HEK293 (cell line): Measurements from ENCODE around the gene VPS9D1.

Source experiments
- HOXD13 ChIP-seq: sonication (generic); formaldehyde crosslinking; IDR thresholded peaks from 2 replicates; pipeline ENCODE4 v1.8.0; 2022; ENCODE audit warnings: missing genetic modification reagents, borderline replicate concordance
- KLF10 ChIP-seq: fragments of 450-650 bp; IDR thresholded peaks from 2 replicates; pipeline ENCODE4 v1.5.1; 2018; ENCODE audit warnings: missing biosample characterization, mild to moderate bottlenecking, missing genetic modification characterization
- KLF17 ChIP-seq: fragments of 450-650 bp; formaldehyde crosslinking; IDR thresholded peaks from 2 replicates; pipeline ENCODE4 v1.5.1; 2016; ENCODE audit warnings: missing biosample characterization, missing genetic modification characterization
- KLF8 ChIP-seq: fragments of 450-650 bp; formaldehyde crosslinking; IDR thresholded peaks from 2 replicates; pipeline ENCODE4 v1.5.1; 2016; ENCODE audit warnings: missing biosample characterization, missing genetic modification characterization
- SALL2 ChIP-seq: fragments of 450-650 bp; formaldehyde crosslinking; IDR thresholded peaks from 2 replicates; pipeline ENCODE4 v1.5.0; 2017; ENCODE audit warnings: missing biosample characterization, mild to moderate bottlenecking, missing genetic modification characterization, borderline replicate concordance
- SP3 ChIP-seq: fragments of 450-650 bp; formaldehyde crosslinking; IDR thresholded peaks from 2 replicates; pipeline ENCODE4 v1.5.1; 2016; ENCODE audit warnings: missing biosample characterization, missing genetic modification characterization
- SP7 ChIP-seq: fragments of 450-650 bp; formaldehyde crosslinking; IDR thresholded peaks from 2 replicates; pipeline ENCODE4 v1.5.1; 2016; ENCODE audit warnings: missing biosample characterization, missing genetic modification characterization
- ZBTB17 ChIP-seq: fragments of 450-650 bp; formaldehyde crosslinking; IDR thresholded peaks from 2 replicates; pipeline ENCODE4 v1.5.1; 2016; ENCODE audit warnings: missing biosample characterization, missing genetic modification characterization
- ZBTB20 ChIP-seq: fragments of 450-650 bp; formaldehyde crosslinking; IDR thresholded peaks from 2 replicates; pipeline ENCODE4 v1.5.1; 2016; ENCODE audit warnings: missing biosample characterization, missing genetic modification characterization
- ZBTB7A ChIP-seq: fragments of 450-650 bp; formaldehyde crosslinking; IDR thresholded peaks from 2 replicates; pipeline ENCODE4 v1.5.1; 2016; ENCODE audit warnings: low read depth, missing biosample characterization, missing genetic modification characterization
- ZEB2 ChIP-seq: fragments of 450-650 bp; formaldehyde crosslinking; IDR thresholded peaks from 2 replicates; pipeline ENCODE4 v1.5.1; 2016; ENCODE audit warnings: missing biosample characterization, missing genetic modification characterization
- ZFP41 ChIP-seq: fragments of 450-650 bp; formaldehyde crosslinking; IDR thresholded peaks from 2 replicates; pipeline ENCODE4 v1.5.1; 2016; ENCODE audit warnings: missing biosample characterization, missing genetic modification characterization, borderline replicate concordance
- ZFP69B ChIP-seq: fragments of 450-650 bp; formaldehyde crosslinking; IDR thresholded peaks from 2 replicates; pipeline ENCODE4 v1.5.1; 2016; ENCODE audit warnings: missing biosample characterization, missing genetic modification characterization
- ZNF121 ChIP-seq: fragments of 450-650 bp; formaldehyde crosslinking; IDR thresholded peaks from 2 replicates; pipeline ENCODE4 v1.5.1; 2016; ENCODE audit warnings: missing biosample characterization, missing genetic modification characterization
- ZNF133 ChIP-seq: fragments of 450-650 bp; formaldehyde crosslinking; IDR thresholded peaks from 2 replicates; pipeline ENCODE4 v1.5.1; 2016; ENCODE audit warnings: missing biosample characterization, missing genetic modification characterization
- ZNF19 ChIP-seq: fragments of 450-650 bp; formaldehyde crosslinking; IDR thresholded peaks from 2 replicates; pipeline ENCODE4; 2016; ENCODE audit warnings: missing biosample characterization, missing genetic modification characterization, low read depth
- ZNF23 ChIP-seq: fragments of 450-650 bp; formaldehyde crosslinking; IDR thresholded peaks from 2 replicates; pipeline ENCODE4 v1.5.1; 2016; ENCODE audit warnings: missing biosample characterization, missing genetic modification characterization, borderline replicate concordance
- ZNF239 ChIP-seq: fragments of 450-650 bp; formaldehyde crosslinking; IDR thresholded peaks from 2 replicates; pipeline ENCODE4 v1.5.1; 2016; ENCODE audit warnings: missing biosample characterization, missing genetic modification characterization
- ZNF266 ChIP-seq: fragments of 450-650 bp; formaldehyde crosslinking; IDR thresholded peaks from 2 replicates; pipeline ENCODE4 v1.5.1; 2016; ENCODE audit warnings: missing biosample characterization, missing genetic modification characterization, low read depth
- ZNF280C ChIP-seq: fragments of 450-650 bp; formaldehyde crosslinking; IDR thresholded peaks from 2 replicates; pipeline ENCODE4 v1.5.1; 2016; ENCODE audit warnings: missing biosample characterization, missing genetic modification characterization
- ZNF404 ChIP-seq: fragments of 450-650 bp; formaldehyde crosslinking; IDR thresholded peaks from 2 replicates; pipeline ENCODE4 v1.5.1; 2017; ENCODE audit warnings: missing biosample characterization, missing genetic modification characterization
- ZNF544 ChIP-seq: fragments of 450-650 bp; formaldehyde crosslinking; IDR thresholded peaks from 2 replicates; pipeline ENCODE4 v1.5.0; 2017; ENCODE audit warnings: missing biosample characterization, missing genetic modification characterization
- ZNF561 ChIP-seq: fragments of 450-650 bp; IDR thresholded peaks from 2 replicates; pipeline ENCODE4 v1.5.1; 2018; ENCODE audit warnings: missing biosample characterization, missing genetic modification characterization, borderline replicate concordance
- ZNF585B ChIP-seq: fragments of 450-650 bp; formaldehyde crosslinking; IDR thresholded peaks from 2 replicates; pipeline ENCODE4 v1.5.1; 2016; ENCODE audit warnings: missing biosample characterization, missing genetic modification characterization
- ZNF658 ChIP-seq: fragments of 450-650 bp; formaldehyde crosslinking; IDR thresholded peaks from 2 replicates; pipeline ENCODE4; 2016; ENCODE audit warnings: missing biosample characterization, missing genetic modification characterization
- ZNF704 ChIP-seq: fragments of 450-650 bp; formaldehyde crosslinking; IDR thresholded peaks from 2 replicates; pipeline ENCODE4 v1.5.1; 2016; ENCODE audit warnings: missing biosample characterization, missing genetic modification characterization
- ZNF747 ChIP-seq: fragments of 450-650 bp; formaldehyde crosslinking; IDR thresholded peaks from 2 replicates; pipeline ENCODE4 v1.5.1; 2016; ENCODE audit warnings: missing biosample characterization, missing genetic modification characterization
- ZNF76 ChIP-seq: fragments of 450-650 bp; formaldehyde crosslinking; IDR thresholded peaks from 2 replicates; pipeline ENCODE4; 2016; ENCODE audit warnings: low read depth, missing biosample characterization, missing genetic modification characterization, borderline replicate concordance
- ZNF792 ChIP-seq: fragments of 450-650 bp; formaldehyde crosslinking; IDR thresholded peaks from 2 replicates; pipeline ENCODE4 v1.5.1; 2016; ENCODE audit warnings: missing biosample characterization, missing genetic modification characterization
- TF ChIP-seq, protein P1 (sequence below): fragments of 450-650 bp; formaldehyde crosslinking; IDR thresholded peaks from 2 replicates; pipeline ENCODE4 v1.5.1; 2016; ENCODE audit warnings: missing biosample characterization, missing genetic modification characterization
- TF ChIP-seq, protein P2 (sequence below): fragments of 450-650 bp; formaldehyde crosslinking; IDR thresholded peaks from 2 replicates; pipeline ENCODE4; 2016; ENCODE audit warnings: missing biosample characterization, missing genetic modification characterization
- TF ChIP-seq, protein P3 (sequence below): fragments of 450-650 bp; IDR thresholded peaks from 2 replicates; pipeline ENCODE4 v1.5.1; 2018; ENCODE audit warnings: missing biosample characterization, mild to moderate bottlenecking, missing genetic modification characterization
- TF ChIP-seq, protein P4 (sequence below): fragments of 450-650 bp; formaldehyde crosslinking; IDR thresholded peaks from 2 replicates; pipeline ENCODE4 v1.5.1; 2016; ENCODE audit warnings: missing biosample characterization, missing genetic modification characterization, borderline replicate concordance

The VPS9D1 gene

DNA sequence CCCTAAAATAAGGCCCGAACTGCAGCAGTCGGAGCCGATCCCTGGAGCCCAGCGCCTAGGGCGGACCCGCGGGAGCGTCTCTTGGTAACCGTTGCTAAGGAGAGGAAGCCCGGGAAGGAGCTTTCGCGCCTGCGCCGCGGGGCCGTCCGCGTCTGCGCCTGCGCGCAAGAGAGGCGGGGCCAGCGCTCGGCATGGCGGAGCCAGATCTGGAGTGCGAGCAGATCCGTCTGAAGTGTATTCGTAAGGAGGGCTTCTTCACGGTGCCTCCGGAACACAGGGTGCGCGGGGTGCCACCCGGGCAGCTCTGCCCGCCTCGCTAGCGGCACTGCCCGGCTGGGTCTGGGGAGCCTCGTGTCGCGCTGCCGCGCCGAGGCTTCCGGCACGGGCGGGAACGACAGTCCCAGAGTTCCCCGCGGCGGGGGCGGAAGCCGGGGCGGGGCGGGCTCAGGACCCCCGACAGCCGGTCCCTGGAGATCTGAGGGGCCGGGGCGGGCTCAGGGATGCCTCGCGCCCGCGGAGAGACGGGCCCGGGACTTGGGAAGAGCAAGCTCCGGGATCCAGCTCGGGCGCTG is 34.1 kb downstream of the VPS9D1 start, which contains the start of gene CDK10 (continued):
- TF ChIP-seq HOXD13 (CRISPR knock-in tag): no peak
- peak; percentile 91 for TF ChIP-seq ZNF76 (tag by site-specific recombination)
- no peak for TF ChIP-seq SALL2 (tag by site-specific recombination)
- no peak for TF ChIP-seq ZNF747 (tag by site-specific recombination)
- TF ChIP-seq ZNF704 (tag by site-specific recombination): no peak
- no peak for TF ChIP-seq ZNF792
- no peak for TF ChIP-seq ZNF19 (tag by site-specific recombination)
- no peak for TF ChIP-seq ZNF658 (tag by site-specific recombination)
- TF ChIP-seq, protein P1, sequence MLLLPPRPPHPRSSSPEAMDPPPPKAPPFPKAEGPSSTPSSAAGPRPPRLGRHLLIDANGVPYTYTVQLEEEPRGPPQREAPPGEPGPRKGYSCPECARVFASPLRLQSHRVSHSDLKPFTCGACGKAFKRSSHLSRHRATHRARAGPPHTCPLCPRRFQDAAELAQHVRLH (tag by site-specific recombination): no peak
- peak; percentile 79 for TF ChIP-seq ZBTB20 (tag by site-specific recombination)
- no peak for TF ChIP-seq ZNF561 (tag by site-specific recombination)
- TF ChIP-seq KLF8 (tag by site-specific recombination): peak; percentile 74; the same call in 1 of the 2 replicates
- TF ChIP-seq ZBTB17 (tag by site-specific recombination): no peak
- no peak for TF ChIP-seq ZNF133 (tag by site-specific recombination)
- TF ChIP-seq ZNF266 (tag by site-specific recombination): no peak
- no peak for TF ChIP-seq ZNF280C (tag by site-specific recombination)
- TF ChIP-seq, protein P2, sequence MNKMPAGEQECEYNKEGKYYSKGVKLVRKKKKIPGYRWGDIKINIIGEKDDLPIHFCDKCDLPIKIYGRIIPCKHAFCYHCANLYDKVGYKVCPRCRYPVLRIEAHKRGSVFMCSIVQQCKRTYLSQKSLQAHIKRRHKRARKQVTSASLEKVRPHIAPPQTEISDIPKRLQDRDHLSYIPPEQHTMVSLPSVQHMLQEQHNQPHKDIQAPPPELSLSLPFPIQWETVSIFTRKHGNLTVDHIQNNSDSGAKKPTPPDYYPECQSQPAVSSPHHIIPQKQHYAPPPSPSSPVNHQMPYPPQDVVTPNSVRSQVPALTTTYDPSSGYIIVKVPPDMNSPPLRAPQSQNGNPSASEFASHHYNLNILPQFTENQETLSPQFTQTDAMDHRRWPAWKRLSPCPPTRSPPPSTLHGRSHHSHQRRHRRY (tag by site-specific recombination): no peak
- no peak for TF ChIP-seq ZNF121 (tag by site-specific recombination)
- TF ChIP-seq KLF17: 0 out of 2 replicates have a peak, but pooled peaks have one; percentile 36
- TF ChIP-seq ZNF585B: no peak
- no peak for TF ChIP-seq ZFP41 (tag by site-specific recombination)
- TF ChIP-seq ZNF404 (tag by site-specific recombination): no peak
- no peak for TF ChIP-seq ZFP69B (tag by site-specific recombination)
- no peak for TF ChIP-seq ZNF544 (tag by site-specific recombination)
- TF ChIP-seq SP3 (tag by site-specific recombination): peak; percentile 85
- TF ChIP-seq SP7 (tag by site-specific recombination): 0 out of 2 replicates have a peak, but pooled peaks have one; percentile 31
- TF ChIP-seq ZNF239 (tag by site-specific recombination): no peak
- TF ChIP-seq ZNF23 (tag by site-specific recombination): no peak
- TF ChIP-seq KLF10: 0 out of 2 replicates have a peak, but pooled peaks have one; percentile 28
- TF ChIP-seq, protein P3, sequence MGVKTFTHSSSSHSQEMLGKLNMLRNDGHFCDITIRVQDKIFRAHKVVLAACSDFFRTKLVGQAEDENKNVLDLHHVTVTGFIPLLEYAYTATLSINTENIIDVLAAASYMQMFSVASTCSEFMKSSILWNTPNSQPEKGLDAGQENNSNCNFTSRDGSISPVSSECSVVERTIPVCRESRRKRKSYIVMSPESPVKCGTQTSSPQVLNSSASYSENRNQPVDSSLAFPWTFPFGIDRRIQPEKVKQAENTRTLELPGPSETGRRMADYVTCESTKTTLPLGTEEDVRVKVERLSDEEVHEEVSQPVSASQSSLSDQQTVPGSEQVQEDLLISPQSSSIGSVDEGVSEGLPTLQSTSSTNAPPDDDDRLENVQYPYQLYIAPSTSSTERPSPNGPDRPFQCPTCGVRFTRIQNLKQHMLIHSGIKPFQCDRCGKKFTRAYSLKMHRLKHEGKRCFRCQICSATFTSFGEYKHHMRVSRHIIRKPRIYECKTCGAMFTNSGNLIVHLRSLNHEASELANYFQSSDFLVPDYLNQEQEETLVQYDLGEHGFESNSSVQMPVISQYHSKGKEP (tag by site-specific recombination): no peak
- TF ChIP-seq, protein P4, sequence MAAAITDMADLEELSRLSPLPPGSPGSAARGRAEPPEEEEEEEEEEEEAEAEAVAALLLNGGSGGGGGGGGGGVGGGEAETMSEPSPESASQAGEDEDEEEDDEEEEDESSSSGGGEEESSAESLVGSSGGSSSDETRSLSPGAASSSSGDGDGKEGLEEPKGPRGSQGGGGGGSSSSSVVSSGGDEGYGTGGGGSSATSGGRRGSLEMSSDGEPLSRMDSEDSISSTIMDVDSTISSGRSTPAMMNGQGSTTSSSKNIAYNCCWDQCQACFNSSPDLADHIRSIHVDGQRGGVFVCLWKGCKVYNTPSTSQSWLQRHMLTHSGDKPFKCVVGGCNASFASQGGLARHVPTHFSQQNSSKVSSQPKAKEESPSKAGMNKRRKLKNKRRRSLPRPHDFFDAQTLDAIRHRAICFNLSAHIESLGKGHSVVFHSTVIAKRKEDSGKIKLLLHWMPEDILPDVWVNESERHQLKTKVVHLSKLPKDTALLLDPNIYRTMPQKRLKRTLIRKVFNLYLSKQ: no peak
- TF ChIP-seq ZEB2 (tag by site-specific recombination): no peak
- no peak for TF ChIP-seq ZBTB7A (tag by site-specific recombination)
